Measurements from ENCODE around the gene XYLT1.

XYLT1 gene

DNA sequence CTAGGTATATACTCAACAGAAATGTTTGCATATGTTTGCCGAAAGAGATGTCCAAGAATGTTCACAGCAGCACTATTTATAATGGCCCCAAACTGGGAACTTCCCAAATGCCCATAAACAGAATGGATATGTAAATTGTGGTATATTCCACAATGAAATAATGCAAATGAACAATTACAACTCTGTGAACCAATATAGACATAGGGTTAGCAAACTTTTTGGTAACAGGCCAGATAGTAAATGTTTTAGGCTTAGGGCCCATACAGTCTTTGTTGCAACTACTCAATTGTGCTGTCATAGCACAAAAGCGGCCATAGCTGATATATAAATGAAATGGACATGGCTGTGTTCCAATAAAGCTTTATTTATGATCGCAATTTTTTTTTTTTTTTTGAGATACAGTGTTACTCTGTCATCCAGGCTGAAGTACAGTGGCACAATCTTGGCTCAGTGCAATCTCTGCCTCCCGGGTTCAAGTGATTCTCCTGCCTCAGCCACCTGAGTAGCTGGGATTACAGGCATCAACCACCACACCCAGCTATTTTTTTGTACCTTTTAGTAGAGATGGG, 16.5 kb downstream of the XYLT1 start:
- DNase-seq = no peak

- no peak for DNase-seq
These were observed 17.3 kb downstream of the XYLT1 start for GRCh38 chr16:17453364-17454038.

GRCh38 chr16:17452922-17453321, 17.8 kb downstream of the XYLT1 start:
- no peak for DNase-seq

DNA sequence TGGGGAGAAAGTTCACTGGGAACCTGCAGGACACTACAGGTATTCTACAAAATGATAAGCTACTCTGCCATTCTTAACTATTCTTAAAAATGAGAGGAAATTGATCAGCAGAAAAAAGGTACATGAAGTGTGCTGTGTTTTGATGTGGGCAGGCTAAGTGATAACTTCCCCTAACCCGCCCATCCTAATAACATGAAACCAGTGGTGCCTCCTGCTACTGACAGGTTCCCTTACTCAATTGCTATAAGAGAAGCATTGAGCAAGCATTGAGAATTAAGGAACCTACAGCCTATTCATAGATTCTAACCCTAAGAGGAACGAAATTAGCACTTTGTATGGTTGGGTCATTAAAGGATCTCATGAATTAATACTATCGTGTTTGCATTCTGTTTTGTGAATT, 18.9 kb downstream of the XYLT1 start:
- DNase-seq = no peak

DNA sequence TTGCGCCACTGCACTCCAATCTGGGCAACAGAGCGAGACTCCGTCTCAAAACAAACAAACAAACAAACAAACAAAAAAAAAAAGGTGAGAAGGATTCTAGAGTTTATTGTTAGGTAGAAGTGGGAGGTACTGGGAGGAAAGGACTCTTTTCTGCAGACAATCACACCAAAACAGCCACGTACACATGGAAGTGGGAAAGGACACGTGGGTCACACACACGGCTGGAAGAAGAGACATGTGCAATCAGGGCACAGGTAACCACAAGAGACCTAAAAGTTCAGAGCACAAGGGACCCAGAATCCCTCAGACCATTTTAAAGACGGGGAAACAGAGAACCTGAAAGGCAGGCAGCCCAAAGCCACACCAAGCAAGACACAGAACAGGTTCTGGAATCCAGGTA, 20.5 kb downstream of the XYLT1 start:
- no peak for DNase-seq

DNA sequence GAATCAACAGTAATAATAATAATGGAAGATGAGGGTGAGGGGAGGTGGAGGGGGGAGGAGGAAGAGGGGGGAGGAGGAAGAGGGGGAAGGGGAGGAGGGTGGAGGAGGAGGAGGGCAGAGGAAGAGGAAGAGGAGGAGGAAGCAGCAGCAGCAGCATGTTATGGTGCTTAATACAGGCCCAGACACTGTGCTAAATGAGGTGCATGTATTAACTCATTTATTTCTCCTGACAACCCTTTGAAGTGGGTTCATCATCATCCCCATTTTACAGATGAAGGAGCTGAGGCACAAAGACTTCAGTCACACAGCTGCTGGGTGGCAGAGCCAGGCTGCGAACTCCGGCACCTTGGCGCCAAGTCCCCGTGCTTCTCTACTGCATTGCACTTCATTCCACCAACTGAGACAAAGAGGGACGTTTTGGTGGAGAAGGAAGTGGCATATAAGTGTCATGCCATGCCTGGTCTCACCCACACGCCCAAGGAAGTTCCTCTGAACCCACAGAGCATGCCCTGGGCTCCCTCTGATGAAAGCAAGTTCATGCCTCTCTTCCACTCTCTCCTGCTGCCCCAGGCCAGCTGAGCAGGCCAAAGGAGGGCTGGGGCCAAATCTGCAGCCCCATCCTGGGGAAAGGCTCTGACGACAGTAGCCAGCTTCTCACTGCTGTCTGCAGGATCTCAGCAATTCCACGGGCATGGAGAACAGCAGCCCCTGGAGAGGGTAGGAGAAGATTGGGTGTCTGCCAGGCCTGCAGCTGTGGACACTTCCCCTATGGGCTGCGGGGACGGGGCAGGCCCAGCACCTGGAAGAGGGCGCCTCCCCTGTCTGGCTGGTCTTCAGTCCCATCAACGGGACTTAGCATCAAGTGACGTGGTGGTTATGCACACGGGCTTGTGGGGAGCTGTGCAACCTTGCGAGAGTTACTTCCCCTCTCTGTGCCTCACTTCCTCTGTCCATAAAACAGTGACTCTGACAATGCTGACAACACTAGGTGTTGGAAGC, 21.8 kb downstream of the XYLT1 start:
- DNase-seq = no peak

DNA sequence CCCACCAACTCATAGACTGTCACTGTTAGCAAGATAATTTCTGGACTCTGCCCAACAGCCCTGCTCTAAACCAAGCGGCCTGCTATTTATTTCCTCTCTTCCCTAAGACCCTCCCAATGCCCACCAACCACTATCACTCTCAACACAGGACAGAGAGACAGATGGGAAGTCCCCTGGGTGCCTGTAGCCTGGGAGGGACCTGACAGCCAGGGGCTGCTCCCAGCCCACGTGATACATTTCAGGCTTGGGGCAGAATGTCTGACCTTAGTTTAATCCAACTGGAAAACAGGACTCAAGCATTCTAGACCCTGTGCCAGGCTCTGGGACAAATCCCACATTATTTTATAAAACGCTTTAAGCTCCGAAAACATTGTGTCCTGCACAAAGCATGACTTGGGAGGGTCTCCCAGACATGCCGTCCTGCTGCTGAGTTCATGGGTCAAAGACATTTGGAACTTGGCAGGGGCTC, 23.6 kb downstream of the XYLT1 start:
- no peak for DNase-seq

DNA sequence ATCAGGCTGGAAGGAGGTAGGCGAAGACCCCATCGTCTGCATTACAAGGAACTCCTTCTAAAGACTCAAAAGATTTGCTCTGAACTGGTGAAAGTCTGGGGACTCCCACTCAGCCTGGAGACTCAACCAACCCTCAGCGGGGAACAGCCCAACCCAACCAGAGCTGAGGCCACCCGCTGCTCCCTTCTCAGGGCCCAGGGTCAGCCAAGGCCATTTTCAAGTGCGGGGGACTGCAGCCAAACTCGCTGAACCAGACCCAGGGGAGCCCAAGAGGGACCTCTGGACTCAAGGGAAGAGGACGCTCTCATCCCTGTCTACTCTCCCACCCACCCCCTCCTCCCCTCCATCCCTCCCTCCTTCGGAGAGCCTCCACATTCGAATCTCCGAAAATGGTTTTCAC, 24.1 kb downstream of the XYLT1 start:
- no peak for DNase-seq

DNA sequence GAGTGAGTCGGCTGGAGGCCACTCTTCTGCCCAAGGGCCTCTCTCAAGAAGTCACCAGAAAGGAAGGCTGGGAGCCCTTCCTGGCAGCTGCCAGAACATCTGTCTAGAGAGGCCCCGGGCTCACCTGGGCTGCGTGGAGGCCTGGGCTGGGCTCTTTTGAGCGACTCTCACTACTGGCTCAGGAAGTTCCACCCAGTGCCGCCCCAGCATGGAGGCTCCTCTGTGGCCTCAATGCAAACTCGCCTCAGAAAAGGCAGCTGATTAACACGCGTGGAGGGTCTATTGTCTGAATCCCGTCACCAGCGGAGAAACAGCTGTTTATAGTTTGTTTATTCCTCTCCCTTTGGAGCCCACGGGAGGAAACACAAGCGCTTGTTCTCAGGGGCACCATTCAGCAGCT, 25.3 kb downstream of the XYLT1 start:
- DNase-seq = no peak

GRCh38 chr16:17444658-17445057, 26.1 kb downstream of the XYLT1 start:
- no peak for DNase-seq

DNA sequence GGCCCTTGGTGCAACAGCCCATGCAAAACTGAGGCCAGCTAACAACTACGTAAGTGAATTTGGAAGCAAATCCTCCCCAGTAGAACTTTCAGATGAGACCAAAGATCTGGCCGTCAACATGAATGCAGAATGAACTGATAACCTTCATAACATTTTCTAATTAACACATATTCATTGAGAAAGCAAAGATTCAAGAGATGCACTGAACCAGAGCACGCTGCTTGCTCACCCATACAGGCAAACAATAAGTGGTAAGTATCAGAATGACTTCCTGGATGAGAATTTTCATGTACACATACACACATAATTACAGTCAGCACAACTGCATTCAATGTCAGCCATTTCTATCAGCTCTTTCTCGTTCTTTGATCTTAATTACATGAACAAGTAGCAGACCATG, 30.6 kb downstream of the XYLT1 start:
- DNase-seq = no peak

- no peak for DNase-seq
These were observed 31.2 kb downstream of the XYLT1 start for GRCh38 chr16:17439580-17439979.

GRCh38 chr16:17437981-17438380, 32.8 kb downstream of the XYLT1 start:
- no peak for DNase-seq

- DNase-seq = no peak
These were observed 33.5 kb downstream of the XYLT1 start for GRCh38 chr16:17437127-17437720.

DNA sequence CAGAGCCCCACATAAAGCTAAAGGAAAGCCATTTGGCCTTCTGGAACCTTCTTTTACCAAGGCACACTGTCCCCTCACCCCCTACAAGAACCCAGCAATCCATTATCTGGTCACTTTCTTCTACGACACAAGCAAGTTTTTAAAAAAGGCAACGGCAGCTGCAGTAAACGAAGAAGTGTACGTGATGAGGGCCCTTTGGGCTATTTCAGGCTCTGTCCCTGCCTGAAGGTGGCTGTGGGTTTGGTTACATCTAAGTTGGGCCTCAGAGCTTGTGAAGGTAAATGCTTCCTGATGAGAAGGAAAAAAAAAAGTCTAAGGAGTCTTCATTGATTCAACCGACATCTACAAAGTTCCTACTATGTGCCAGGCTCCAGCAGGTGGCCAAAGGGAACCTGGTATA, 35.4 kb downstream of the XYLT1 start:
- no peak for DNase-seq

GRCh38 chr16:17433577-17434451, 36.9 kb downstream of the XYLT1 start:
- DNase-seq = no peak

- no peak for DNase-seq
These were observed 37.7 kb downstream of the XYLT1 start for GRCh38 chr16:17432901-17433576.

GRCh38 chr16:17431968-17432625, 38.7 kb downstream of the XYLT1 start:
- DNase-seq = no peak

GRCh38 chr16:17431012-17431411, 39.7 kb downstream of the XYLT1 start:
- DNase-seq = no peak

GRCh38 chr16:17426451-17426850, 44.3 kb downstream of the XYLT1 start:
- DNase-seq = no peak

- no peak for DNase-seq
These were observed 46.0 kb downstream of the XYLT1 start for GRCh38 chr16:17424771-17425170.

Measured in DMS79 treated with DMSO at 0.1 percent for 48 hours (cell line).